OCI-LY3 (cell line): ENCODE measurements around the gene ORC6.

Source experiments
- H2AFZ ChIP-seq: fragments of 200-600, 300-600 bp; shearing (Covaris generic); 2 replicates; pipeline ENCODE4 v1.6.0; 2014; ENCODE audit warnings: antibody characterized with exemption, low read depth, low read length
- H3K27ac ChIP-seq: fragments of 200-600, 300-600 bp; sonication (generic); 2 replicates; pipeline ENCODE4 v1.5.1; 2014; ENCODE audit warnings: mild to moderate bottlenecking, low read length, moderate library complexity, mixed read lengths
- H3K27me3 ChIP-seq: fragments of 200-600, 300-600 bp; sonication (generic); 2 replicates; pipeline ENCODE4 v1.6.1; 2014; ENCODE audit warnings: low read depth, low read length, mixed read lengths
- H3K36me3 ChIP-seq: fragments of 200-600, 300-600 bp; sonication (generic); replicated peaks from 2 replicates; pipeline ENCODE3; 2014; ENCODE audit warnings: low read depth, low read length, mixed read lengths
- H3K4me1 ChIP-seq: fragments of 300-600, 200-600 bp; sonication (generic); 2 replicates; pipeline ENCODE4 v1.6.1; 2014; ENCODE audit warnings: low read length, mixed read lengths
- H3K4me2 ChIP-seq: fragments of 200-600, 300-600 bp; sonication (generic); 2 replicates; pipeline ENCODE4 v1.6.1; 2014; ENCODE audit warnings: low read length, mixed read lengths
- H3K4me3 ChIP-seq: fragments of 300-600, 200-600 bp; sonication (generic); 2 replicates; pipeline ENCODE4 v1.5.1; 2014; ENCODE audit warnings: antibody characterized with exemption, mild to moderate bottlenecking, low read length, moderate library complexity
- H3K79me2 ChIP-seq: fragments of 300-600, 200-600 bp; shearing (Covaris generic); 2 replicates; pipeline ENCODE4 v1.6.1; 2014; ENCODE audit warnings: mild to moderate bottlenecking, low read length, mixed read lengths
- H3K9ac ChIP-seq: fragments of 300-600, 200-600 bp; shearing (Covaris generic); 2 replicates; pipeline ENCODE4 v1.6.0; 2014; ENCODE audit warnings: mild to moderate bottlenecking, low read length, moderate library complexity
- H3K9me3 ChIP-seq: fragments of 200-600, 300-600 bp; shearing (Covaris generic); 2 replicates; pipeline ENCODE4 v1.6.1; 2014; ENCODE audit warnings: low read length, mixed read lengths; ENCODE audit not compliant: insufficient read depth
- H4K20me1 ChIP-seq: fragments of 200-600, 300-600 bp; sonication (generic); 2 replicates; pipeline ENCODE4 v1.6.1; 2016; ENCODE audit warnings: low read length, mixed read lengths; ENCODE audit not compliant: insufficient read depth
- CTCF ChIP-seq: fragments of 200-600, 300-600 bp; sonication (generic); IDR thresholded peaks from 2 replicates; pipeline ENCODE4 v1.5.1; 2014; ENCODE audit warnings: antibody characterized with exemption, low read length, low read depth
- EZH2phosphoT487 ChIP-seq: fragments of 200-600 bp; shearing (Covaris generic); IDR thresholded peaks from 2 replicates; pipeline ENCODE4 v1.6.1; 2018; ENCODE audit warnings: antibody characterized with exemption, mixed run types, low read depth

ORC6 gene

GRCh38 chr16:46690281-46691178, 1.1 kb downstream of the ORC6 start:
- Histone ChIP-seq H4K20me1 (peaks cover 33% of the 10 kb centered on the region), H3K27me3 (no peaks in the 10 kb centered on the region), H3K9me3 (no peaks in the 10 kb centered on the region), H3K36me3 (peaks cover 31% of the 10 kb centered on the region), H3K4me3 (peak overlapping the region; percentile 83), H3K9ac (peak overlapping the region; percentile 86), H2AFZ (no peak overlapping the region), H3K79me2 (peaks cover 64% of the 10 kb centered on the region), H3K4me1 (peaks cover 31% of the 10 kb centered on the region), H3K27ac (peak overlapping the region; percentile 79), H3K4me2 (peak overlapping the region; percentile 87)
- no peak; the same call in 1 of the 2 replicates for TF ChIP-seq CTCF
- no peak for TF ChIP-seq EZH2phosphoT487

DNA sequence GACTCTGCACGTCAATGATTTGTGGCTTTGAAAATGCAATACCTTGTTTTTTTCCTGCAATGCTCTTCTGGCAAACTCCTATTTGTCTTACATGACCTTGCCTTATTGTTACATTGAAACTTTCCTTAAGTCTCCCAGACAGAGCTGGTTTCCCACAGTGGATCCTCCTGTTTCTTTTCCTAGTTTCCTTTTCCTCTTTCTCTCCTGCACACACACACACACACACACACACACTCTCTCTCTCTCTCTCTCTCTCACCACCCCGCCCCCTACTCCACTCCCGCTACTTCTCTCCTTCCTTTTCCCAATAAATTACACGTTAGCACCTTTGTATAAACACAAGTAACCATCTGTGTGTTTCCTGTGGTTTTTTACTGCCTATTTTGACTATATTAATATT, 2.3 kb downstream of the ORC6 start:
- TF ChIP-seq CTCF (no peak), EZH2phosphoT487 (no peak)
- Histone ChIP-seq H3K4me1 (peaks cover 31% of the 10 kb centered on the region), H3K4me3 (no peak overlapping the region), H3K9me3 (no peaks in the 10 kb centered on the region), H4K20me1 (peaks cover 27% of the 10 kb centered on the region), H3K9ac (no peak overlapping the region), H3K27me3 (no peaks in the 10 kb centered on the region), H3K36me3 (peaks cover 41% of the 10 kb centered on the region), H2AFZ (no peak overlapping the region), H3K27ac (no peak overlapping the region), H3K79me2 (peaks cover 53% of the 10 kb centered on the region), H3K4me2 (peak overlapping the region; percentile 87; the same call in 1 of the 2 replicates)

GRCh38 chr16:46693598-46693997, 4.1 kb downstream of the ORC6 start:
- H2AFZ ChIP-seq: no peak overlapping the region

More at GRCh38 chr16:46693598-46693997, 4.1 kb downstream of the ORC6 start:
- Histone ChIP-seq H3K79me2 (peaks cover 34% of the 10 kb centered on the region), H3K9ac (no peak overlapping the region), H3K9me3 (no peaks in the 10 kb centered on the region), H4K20me1 (peaks cover 13% of the 10 kb centered on the region), H3K4me2 (no peak overlapping the region), H3K27me3 (no peaks in the 10 kb centered on the region), H3K27ac (no peak overlapping the region), H3K4me1 (peaks cover 18% of the 10 kb centered on the region), H3K4me3 (no peak overlapping the region), H3K36me3 (peaks cover 54% of the 10 kb centered on the region)
- TF ChIP-seq CTCF: no peak
- no peak for TF ChIP-seq EZH2phosphoT487
